ENCODE measurements around the gene GDI1. TPM values are rescaled to one million over a fixed set of nuclear protein-coding genes. Genes with fewer than 3 reads are reported as not detected.

Gene GDI1
- total RNA-seq, 2 experiments from 2014 or later, result 66.3 to 68.4 TPM

DNA sequence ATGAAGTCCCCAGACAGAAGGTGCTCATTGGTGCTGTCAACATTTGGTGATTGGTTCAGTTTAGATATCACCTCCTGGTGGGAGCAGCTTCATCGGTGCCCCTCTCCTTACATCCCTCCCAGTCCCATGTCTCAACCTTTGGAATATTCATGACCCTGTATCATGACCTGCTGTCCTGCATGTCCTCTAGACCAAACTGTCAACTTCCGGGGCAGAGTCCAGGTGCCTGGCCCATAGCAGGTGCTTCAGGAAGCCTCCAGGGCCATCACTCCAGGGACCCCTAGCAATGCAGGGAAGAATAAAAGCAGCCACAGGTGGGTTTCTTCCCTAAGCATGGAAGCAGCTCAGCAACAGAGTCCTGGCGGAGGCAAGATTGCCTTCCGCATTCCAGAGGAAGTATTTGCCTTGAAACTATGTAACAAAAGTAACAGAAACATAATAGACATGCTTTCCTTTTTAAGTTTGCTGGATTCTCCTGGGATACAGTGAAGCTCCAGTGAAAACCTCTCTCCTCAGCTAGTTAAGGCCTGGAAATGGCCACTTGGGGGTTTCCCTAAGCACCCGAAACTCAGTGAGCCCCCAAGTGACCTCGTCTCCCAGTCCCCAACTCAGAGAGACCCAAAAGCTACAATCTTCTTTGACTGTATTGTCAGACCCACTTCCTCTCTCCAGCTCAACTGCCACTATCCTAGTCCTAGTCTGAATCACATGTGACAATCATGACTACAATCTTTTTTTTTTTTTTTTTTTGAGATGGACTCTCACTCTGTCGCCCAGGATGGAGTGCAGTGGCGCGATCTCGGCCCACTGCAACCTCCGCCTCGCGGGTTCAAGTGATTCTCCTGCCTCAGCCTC is 9.8 kb upstream of the GDI1 start:
- Mint-ChIP-seq H3K9me3 (no peaks in the 10 kb centered on the region), H3K4me3 (peak overlapping the region; percentile 79), H3K27me3 (no peaks in the 10 kb centered on the region), H3K36me3 (no peaks in the 10 kb centered on the region), H3K4me1 (peaks cover 13% of the 10 kb centered on the region), H3K27ac (no peak overlapping the region)
- no peak for DNase-seq

DNA sequence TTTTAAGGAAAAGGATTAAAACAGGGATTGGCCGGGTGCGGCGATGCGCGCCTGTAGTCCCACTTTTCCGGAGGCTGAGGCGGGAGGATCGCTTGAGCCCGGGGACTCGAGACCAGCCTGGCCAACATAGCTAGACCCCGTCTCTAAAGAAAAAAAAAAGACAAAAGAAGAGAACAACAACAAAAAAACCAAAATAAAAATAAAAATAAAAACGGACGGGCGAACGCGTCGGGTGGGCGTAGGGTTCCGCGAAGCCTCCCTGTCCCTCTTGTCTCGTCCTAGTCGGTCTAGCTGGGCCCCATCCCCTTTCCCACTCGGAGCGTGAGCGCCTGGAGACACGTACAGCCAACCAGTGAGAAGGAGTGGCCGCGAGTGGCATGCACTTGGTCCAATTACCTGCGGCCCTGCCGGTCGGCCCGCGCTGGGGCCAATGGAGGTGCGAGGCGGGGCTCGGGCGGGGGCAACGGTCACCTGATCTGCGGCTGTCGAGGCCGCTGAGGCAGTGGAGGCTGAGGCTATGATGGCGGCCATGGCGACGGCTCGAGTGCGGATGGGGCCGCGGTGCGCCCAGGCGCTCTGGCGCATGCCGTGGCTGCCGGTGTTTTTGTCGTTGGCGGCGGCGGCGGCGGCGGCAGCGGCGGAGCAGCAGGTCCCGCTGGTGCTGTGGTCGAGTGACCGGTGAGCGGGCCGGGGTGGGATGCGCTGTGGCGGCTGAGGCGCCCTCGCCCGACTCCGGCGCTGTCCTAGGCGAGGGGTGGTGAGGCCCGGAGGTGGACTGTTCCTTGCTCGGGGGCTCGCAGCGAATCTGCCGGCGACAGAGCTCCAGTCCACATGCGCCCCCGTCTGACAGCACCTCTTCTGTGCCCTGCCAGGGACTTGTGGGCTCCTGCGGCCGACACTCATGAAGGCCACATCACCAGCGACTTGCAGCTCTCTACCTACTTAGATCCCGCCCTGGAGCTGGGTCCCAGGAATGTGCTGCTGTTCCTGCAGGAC is 8.5 kb upstream of the GDI1 start, which contains the start of gene ATP6AP1:
TSS of gene ATP6AP1 (plus strand) at position 502 of the 996 bp plus-strand sequence. CDS start at position 518, 16 bp downstream.
- peak; percentile 91 for DNase-seq
- peak within 1 kb of the TSS; percentile 79 for H3K4me3 Mint-ChIP-seq
- H3K9me3 Mint-ChIP-seq, result no peaks in the 10 kb centered on the region
- peaks cover 13% of the 10 kb centered on the region for H3K4me1 Mint-ChIP-seq
- peak within 1 kb of the TSS; percentile 42 for H3K27ac Mint-ChIP-seq
- H3K27me3 Mint-ChIP-seq, result no peaks in the 10 kb centered on the region
- no peaks in the 10 kb centered on the region for H3K36me3 Mint-ChIP-seq

DNA sequence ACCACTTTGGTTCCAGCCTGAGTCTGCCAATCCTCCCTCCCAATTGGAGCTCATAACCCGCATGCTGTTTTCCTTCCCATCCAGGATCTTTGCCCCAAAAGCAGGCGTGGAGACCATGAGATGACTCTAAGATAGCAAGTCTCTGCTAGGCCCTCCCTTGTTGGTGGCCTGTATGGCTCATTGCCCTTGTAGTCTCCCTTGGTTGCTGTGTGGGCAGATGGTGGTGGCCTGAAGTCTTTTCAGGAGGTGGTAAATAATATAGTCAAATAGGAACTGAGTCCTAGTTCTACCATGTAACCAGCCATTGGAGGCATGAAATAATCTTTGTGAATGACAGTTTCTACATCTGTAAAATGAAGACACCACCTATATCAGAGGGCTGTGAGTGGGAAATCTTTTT is 7.2 kb upstream of the GDI1 start:
- Mint-ChIP-seq H3K36me3 (no peaks in the 10 kb centered on the region), H3K4me1 (peaks cover 13% of the 10 kb centered on the region), H3K27ac (peak overlapping the region; percentile 39), H3K9me3 (no peaks in the 10 kb centered on the region), H3K4me3 (peak overlapping the region; percentile 79), H3K27me3 (no peaks in the 10 kb centered on the region)
- DNase-seq, result no peak

DNA sequence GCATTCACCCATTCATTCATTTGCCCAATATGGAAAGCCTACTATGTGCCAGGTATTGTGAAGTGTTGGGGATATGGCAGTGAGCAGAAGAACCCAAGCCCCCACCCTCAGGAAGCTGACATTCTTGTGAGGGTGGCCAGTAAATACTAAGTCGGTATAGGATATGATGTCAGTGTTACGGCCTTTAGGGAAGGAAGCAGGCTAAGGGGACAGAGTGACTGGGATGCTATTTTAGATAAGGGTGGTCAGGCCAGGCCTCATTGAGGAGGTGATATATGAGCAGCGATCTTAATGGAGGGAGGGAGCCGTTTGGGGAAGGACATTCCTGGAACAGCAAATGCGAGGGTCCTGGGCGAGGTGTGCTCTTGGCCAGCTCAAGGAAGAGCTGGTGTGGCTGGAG is 6.5 kb upstream of the GDI1 start:
- no peak overlapping the region for H3K4me3 Mint-ChIP-seq
- peaks cover 13% of the 10 kb centered on the region for H3K4me1 Mint-ChIP-seq
- H3K9me3 Mint-ChIP-seq, result no peaks in the 10 kb centered on the region
- no peak for DNase-seq
- no peaks in the 10 kb centered on the region for H3K27me3 Mint-ChIP-seq
- peak overlapping the region; percentile 60 for H3K27ac Mint-ChIP-seq
- H3K36me3 Mint-ChIP-seq, result no peaks in the 10 kb centered on the region

DNA sequence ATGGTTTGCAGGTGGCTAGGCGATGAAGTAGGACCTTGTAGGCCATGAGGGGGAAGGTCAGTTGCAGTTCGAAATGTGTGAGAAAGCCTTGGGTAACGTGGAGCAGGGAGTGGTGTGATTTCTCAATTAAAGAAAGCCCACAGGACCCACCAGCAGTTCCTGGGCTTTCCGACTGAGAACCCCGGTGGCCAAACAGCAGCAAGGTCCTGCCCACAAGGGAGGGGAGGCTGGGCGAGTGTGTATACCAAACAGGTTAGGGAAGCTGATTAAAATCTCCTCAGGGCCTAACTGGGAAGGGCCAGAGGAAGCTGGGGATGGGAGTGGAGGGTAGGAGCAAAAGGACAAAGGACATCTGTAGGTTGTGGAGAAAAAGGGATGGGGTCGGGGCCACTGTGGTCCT is 6.0 kb upstream of the GDI1 start:
- H3K27ac Mint-ChIP-seq, result peak overlapping the region; percentile 60
- no peaks in the 10 kb centered on the region for H3K36me3 Mint-ChIP-seq
- H3K9me3 Mint-ChIP-seq, result no peaks in the 10 kb centered on the region
- no peaks in the 10 kb centered on the region for H3K27me3 Mint-ChIP-seq
- H3K4me1 Mint-ChIP-seq, result peaks cover 14% of the 10 kb centered on the region
- DNase-seq, result no peak
- no peak overlapping the region for H3K4me3 Mint-ChIP-seq

DNA sequence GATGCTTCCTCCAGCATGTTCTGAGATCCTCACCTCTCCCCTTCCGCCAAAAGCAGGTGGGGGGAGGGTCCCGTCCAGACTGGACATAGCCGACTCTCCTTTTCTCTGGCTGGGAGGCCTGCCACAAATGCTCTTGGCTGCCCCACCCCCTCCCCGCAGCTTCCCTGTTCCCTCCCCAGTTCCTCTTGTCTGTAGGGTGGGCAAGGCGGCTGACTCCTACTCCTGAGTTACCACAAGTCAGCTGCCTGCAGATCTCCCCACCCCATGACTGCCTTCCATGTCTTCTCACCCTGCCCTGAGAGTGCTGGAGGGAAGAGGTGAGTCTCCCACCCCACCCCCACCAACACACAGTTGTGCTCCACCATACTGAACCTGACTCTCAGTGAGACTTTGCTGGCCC is 5.6 kb upstream of the GDI1 start:
- H3K27ac Mint-ChIP-seq, result no peak overlapping the region
- H3K4me3 Mint-ChIP-seq, result no peak overlapping the region
- no peaks in the 10 kb centered on the region for H3K9me3 Mint-ChIP-seq
- DNase-seq, result no peak
- peaks cover 3% of the 10 kb centered on the region for H3K36me3 Mint-ChIP-seq
- H3K4me1 Mint-ChIP-seq, result peaks cover 17% of the 10 kb centered on the region
- no peaks in the 10 kb centered on the region for H3K27me3 Mint-ChIP-seq

DNA sequence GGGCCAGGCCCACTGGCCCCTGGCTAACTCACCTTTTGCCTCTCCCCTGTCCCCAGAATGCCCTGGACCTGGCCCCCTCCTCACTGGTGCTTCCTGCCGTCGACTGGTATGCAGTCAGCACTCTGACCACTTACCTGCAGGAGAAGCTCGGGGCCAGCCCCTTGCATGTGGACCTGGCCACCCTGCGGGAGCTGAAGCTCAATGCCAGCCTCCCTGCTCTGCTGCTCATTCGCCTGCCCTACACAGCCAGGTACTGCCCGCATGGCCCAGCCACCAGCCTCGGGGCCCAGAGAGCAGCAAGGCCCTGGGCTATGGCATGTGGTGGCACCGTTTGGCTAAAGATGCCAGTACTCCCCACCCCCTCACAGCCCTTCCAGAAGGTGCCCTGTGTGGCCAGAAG is 4.7 kb upstream of the GDI1 start:
- no peaks in the 10 kb centered on the region for H3K27me3 Mint-ChIP-seq
- peaks cover 5% of the 10 kb centered on the region for H3K36me3 Mint-ChIP-seq
- no peak overlapping the region for H3K27ac Mint-ChIP-seq
- no peak for DNase-seq
- peaks cover 18% of the 10 kb centered on the region for H3K4me1 Mint-ChIP-seq
- no peaks in the 10 kb centered on the region for H3K9me3 Mint-ChIP-seq
- no peak overlapping the region for H3K4me3 Mint-ChIP-seq

DNA sequence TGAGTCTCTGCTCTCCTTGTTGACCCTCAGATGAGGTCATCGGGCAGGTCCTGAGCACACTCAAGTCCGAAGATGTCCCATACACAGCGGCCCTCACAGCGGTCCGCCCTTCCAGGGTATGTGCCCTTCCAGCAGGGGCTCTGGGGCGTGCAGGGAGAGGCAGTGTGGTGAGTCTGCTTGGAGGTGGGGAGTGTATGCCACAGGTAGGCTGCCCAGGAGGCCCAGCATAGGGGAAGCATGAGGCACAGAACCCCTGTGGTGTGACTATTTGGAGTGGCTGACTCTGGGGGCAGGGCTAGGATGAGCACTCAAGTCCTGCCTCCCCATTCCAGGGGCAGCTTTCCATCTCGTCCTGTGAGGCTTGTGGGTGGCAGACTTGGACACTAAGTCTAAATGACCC is 3.3 kb upstream of the GDI1 start:
- Mint-ChIP-seq H3K9me3 (no peaks in the 10 kb centered on the region), H3K36me3 (peaks cover 5% of the 10 kb centered on the region), H3K27me3 (no peaks in the 10 kb centered on the region)

DNA sequence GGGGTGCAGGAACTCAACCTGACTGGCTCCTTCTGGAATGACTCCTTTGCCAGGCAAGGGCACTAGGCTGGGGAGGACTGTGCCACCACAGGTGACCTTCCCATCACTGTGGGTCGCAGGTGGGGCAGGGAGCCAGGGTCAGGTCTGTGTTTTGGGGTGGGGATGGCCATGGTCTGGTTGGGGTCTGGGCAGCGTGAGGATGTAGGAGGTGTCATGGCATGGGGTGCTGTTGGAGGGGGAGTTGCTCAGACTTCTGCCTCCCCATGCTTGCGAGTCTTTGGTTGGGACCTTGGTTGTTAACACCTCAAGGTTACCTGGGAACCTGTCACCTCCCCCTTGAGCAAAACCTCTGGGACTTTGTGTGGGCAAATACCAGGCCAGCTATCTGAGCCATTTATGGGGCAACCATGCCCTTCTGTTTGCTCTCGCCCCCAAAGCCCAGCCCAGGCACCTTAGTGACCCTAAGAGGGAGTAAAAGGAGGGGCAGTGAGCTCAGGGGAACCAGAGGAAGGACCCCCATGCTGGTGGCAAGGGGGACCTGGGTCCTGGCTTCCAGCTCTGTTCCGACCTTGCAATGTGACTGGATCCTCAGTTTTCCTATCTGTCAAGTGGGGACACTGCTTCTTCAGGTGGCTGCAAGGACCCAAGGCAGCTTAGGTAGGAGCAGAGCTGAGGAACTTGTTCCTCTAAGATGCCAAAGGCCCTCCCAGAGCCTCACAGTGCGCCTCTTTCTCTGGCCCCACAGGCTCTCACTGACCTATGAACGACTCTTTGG is 2.4 kb upstream of the GDI1 start:
- Mint-ChIP-seq H3K27me3 (no peaks in the 10 kb centered on the region), H3K4me3 (no peak overlapping the region), H3K27ac (no peak overlapping the region), H3K9me3 (no peaks in the 10 kb centered on the region), H3K4me1 (peaks cover 23% of the 10 kb centered on the region), H3K36me3 (peaks cover 5% of the 10 kb centered on the region)
- DNase-seq, result no peak

More for the DNA sequence above, 3.3 kb upstream of the GDI1 start:
- H3K4me1 Mint-ChIP-seq, result peaks cover 24% of the 10 kb centered on the region
- no peak overlapping the region for H3K4me3 Mint-ChIP-seq
- H3K27ac Mint-ChIP-seq, result no peak overlapping the region
- no peak for DNase-seq

DNA sequence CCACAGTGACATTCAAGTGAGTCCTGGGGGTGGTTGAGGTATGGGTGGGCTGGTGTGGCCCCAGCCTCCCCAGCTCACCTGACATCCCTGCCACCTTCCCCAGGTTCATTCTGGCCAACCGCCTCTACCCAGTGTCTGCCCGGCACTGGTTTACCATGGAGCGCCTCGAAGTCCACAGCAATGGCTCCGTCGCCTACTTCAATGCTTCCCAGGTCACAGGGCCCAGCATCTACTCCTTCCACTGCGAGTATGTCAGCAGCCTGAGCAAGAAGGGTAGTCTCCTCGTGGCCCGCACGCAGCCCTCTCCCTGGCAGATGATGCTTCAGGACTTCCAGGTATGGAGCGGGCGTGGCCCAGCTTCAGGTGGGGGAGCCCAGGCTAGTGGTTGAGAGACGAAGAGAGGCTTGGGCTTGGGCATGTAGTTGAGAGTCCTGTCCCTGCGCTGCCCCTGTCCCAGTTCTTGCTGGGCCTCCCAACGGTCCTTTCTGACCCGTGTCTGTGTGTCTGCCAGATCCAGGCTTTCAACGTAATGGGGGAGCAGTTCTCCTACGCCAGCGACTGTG is 1.7 kb upstream of the GDI1 start:
- peaks cover 19% of the 10 kb centered on the region for H3K4me1 Mint-ChIP-seq
- no peaks in the 10 kb centered on the region for H3K27me3 Mint-ChIP-seq
- H3K4me3 Mint-ChIP-seq, result no peak overlapping the region
- H3K27ac Mint-ChIP-seq, result no peak overlapping the region
- peaks cover 5% of the 10 kb centered on the region for H3K36me3 Mint-ChIP-seq
- DNase-seq, result no peak
- H3K9me3 Mint-ChIP-seq, result no peaks in the 10 kb centered on the region

DNA sequence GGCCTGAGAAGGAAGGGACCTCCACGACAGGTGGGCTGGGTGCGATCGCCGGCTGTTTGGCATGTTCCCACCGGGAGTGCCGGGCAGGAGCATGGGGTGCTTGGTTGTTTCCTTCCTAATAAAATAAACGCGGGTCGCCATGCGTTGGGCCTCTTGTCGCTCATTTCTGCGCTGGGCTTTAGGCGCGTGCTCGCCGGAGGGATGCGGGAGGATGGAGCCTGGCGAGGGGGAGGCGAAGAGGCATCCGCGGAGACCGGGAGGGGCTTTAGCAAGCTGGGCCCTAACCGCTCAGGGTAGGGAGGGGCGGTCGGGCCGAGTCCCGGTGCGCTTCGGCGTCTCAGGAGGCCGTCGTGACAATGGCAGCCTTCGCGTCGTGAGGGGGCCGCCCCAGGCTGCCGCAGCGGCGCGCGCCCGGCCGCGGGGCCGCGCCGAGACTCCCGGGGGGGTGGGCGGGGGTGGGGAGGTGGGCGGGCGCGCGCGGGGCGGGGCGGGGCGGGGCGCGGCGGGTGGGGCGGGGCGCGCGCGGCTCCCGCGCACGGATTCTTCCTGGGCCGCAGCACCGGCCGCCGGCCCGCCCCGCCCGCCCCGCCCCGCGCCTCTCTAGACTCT is 476 bp upstream of the GDI1 start:
- Mint-ChIP-seq H3K27me3 (no peaks in the 10 kb centered on the region), H3K36me3 (peaks cover 5% of the 10 kb centered on the region)

DNA sequence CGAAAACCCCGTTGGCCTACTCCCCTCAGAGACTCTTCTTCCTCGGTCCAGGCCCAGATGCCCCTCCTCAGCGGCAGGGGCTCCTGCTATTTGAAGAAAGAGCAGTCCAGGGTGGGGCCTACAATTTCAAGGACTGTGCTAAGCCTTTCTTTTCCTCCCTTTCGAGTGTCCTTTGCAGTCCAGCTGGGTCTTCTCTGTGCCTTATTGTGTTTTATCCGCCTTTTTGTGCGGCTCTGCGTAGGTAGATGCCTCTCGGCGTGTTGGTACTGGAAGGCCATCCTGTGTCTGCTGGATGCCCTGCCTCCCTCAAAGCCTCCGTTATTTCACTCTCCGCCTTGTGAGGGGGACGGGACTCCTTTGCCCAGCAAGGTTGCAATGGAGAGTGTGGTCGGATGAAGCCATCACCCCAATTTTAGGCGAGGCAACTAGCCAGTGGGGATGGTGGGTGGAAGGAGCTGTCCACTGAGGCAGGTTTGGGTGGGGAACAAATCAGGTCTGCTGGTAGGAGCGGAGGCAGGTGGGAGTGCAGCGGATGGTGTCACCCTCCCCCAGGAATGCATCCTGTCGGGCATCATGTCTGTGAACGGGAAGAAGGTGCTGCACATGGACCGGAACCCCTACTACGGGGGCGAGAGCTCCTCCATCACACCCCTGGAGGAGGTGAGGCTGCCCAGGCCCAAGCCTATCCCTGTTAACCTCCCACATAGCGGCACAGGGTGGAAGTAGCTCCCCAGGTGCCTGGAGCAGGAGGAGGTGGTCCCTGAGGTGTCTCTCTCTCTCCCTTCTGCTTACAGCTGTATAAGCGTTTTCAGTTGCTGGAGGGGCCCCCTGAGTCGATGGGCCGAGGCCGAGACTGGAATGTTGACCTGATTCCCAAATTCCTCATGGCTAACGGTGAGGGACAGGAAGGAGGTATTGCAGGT is 1.3 kb downstream of the GDI1 start:
- Mint-ChIP-seq H3K9me3 (no peaks in the 10 kb centered on the region), H3K4me3 (peak overlapping the region; percentile 86), H3K4me1 (peaks cover 18% of the 10 kb centered on the region), H3K27me3 (no peaks in the 10 kb centered on the region), H3K27ac (peak overlapping the region; percentile 81), H3K36me3 (peaks cover 5% of the 10 kb centered on the region)
- no peak for DNase-seq

More for the DNA sequence above, 476 bp upstream of the GDI1 start:
- Mint-ChIP-seq H3K27ac (peak overlapping the region; percentile 90), H3K4me1 (peaks cover 18% of the 10 kb centered on the region), H3K4me3 (peak overlapping the region; percentile 79), H3K9me3 (no peaks in the 10 kb centered on the region)
- peak; percentile 58 for DNase-seq

DNA sequence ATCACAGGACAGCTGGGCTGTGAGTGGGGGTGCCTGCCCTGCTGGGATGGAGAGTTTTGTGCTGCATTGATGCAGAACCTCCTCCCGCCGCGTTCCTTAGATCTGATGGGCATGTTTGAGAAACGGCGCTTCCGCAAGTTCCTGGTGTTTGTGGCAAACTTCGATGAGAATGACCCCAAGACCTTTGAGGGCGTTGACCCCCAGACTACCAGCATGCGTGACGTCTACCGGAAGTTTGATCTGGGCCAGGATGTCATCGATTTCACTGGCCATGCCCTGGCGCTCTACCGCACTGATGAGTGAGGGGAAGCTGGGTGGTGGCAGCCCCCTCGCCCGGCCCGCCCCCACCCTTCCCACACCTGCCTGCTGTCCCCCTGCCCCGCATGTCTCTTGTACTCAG is 2.9 kb downstream of the GDI1 start:
- no peak overlapping the region for H3K4me3 Mint-ChIP-seq
- H3K27ac Mint-ChIP-seq, result no peak overlapping the region
- DNase-seq, result no peak
- H3K36me3 Mint-ChIP-seq, result peaks cover 5% of the 10 kb centered on the region
- H3K4me1 Mint-ChIP-seq, result peaks cover 18% of the 10 kb centered on the region
- H3K27me3 Mint-ChIP-seq, result no peaks in the 10 kb centered on the region
- H3K9me3 Mint-ChIP-seq, result no peaks in the 10 kb centered on the region

All from activated naive CD8-positive, alpha-beta T cell treated with anti-CD3 and anti-CD28 coated beads for 36 hours (primary cell).